ENCODE results near the gene LRRC75A. TPM values are rescaled to one million over a fixed set of nuclear protein-coding genes. Genes with fewer than 3 reads are reported as not detected.
"Not testable (repeated sequence)": the region's sequence is repeated elsewhere in the genome, so short reads cannot be mapped to it uniquely, and the experiment has no call there.

The LRRC75A gene
- total RNA-seq, 4 donors from 2014 or later = 0.26 to 6.0 (median 3.7) TPM

DNA sequence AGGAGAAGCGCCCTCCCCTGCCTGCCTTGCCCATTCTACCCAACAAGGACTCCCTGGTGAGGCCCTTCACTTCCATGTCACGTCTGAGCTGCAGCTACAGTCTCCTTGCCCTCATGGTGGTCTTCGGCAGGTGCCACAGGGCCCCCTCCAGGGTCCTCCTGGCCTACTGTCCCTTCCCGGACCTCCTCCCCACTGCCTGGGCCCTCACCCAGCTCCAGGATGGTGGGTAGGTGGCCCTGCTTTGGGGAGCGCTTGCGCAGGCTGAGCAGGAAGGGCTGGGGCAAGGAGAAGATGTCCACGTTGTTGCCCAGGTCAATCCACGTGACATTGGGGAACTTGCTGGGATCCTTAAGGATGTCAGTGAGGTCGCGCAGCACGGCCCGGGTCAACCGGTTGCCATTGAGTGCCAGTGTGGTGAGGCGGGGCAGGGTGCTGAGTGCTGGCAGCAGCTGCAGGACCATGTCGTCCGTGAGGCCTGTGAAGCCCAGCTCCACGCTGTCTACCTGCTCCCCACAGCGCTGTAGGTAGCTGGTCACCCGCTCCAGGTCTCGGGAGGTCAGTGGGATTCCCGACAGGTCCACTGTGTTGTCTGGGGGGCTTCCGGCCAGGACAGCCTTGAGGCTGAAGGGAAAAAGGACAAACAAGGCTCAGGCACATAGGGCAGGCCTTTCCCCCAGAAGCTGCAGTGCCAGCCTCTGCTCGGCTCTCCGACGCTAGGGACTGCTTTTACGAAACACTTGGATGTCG, 48.3 kb downstream of the LRRC75A start:
- H3K27ac ChIP-seq = no peak overlapping the region
- no peaks in the 10 kb centered on the region for H3K27me3 ChIP-seq
- no peaks in the 10 kb centered on the region for H3K9me3 ChIP-seq
- H3K36me3 ChIP-seq = no peaks in the 10 kb centered on the region
- H3K4me3 ChIP-seq = no peak overlapping the region
- DNase-seq = no peak
- peaks cover 7 to 12% of the 10 kb centered on the region in 2 donors for H3K4me1 ChIP-seq
- TF ChIP-seq, protein P1, sequence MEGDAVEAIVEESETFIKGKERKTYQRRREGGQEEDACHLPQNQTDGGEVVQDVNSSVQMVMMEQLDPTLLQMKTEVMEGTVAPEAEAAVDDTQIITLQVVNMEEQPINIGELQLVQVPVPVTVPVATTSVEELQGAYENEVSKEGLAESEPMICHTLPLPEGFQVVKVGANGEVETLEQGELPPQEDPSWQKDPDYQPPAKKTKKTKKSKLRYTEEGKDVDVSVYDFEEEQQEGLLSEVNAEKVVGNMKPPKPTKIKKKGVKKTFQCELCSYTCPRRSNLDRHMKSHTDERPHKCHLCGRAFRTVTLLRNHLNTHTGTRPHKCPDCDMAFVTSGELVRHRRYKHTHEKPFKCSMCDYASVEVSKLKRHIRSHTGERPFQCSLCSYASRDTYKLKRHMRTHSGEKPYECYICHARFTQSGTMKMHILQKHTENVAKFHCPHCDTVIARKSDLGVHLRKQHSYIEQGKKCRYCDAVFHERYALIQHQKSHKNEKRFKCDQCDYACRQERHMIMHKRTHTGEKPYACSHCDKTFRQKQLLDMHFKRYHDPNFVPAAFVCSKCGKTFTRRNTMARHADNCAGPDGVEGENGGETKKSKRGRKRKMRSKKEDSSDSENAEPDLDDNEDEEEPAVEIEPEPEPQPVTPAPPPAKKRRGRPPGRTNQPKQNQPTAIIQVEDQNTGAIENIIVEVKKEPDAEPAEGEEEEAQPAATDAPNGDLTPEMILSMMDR (IDR thresholded peaks at IDR 0.05) = no peak
- no peak for TF ChIP-seq POLR2A (IDR thresholded peaks at IDR 0.05)
- intact Hi-C loops (cut with DNase I; ENCODE audit: low total_unique reads) = no loop called here

DNA sequence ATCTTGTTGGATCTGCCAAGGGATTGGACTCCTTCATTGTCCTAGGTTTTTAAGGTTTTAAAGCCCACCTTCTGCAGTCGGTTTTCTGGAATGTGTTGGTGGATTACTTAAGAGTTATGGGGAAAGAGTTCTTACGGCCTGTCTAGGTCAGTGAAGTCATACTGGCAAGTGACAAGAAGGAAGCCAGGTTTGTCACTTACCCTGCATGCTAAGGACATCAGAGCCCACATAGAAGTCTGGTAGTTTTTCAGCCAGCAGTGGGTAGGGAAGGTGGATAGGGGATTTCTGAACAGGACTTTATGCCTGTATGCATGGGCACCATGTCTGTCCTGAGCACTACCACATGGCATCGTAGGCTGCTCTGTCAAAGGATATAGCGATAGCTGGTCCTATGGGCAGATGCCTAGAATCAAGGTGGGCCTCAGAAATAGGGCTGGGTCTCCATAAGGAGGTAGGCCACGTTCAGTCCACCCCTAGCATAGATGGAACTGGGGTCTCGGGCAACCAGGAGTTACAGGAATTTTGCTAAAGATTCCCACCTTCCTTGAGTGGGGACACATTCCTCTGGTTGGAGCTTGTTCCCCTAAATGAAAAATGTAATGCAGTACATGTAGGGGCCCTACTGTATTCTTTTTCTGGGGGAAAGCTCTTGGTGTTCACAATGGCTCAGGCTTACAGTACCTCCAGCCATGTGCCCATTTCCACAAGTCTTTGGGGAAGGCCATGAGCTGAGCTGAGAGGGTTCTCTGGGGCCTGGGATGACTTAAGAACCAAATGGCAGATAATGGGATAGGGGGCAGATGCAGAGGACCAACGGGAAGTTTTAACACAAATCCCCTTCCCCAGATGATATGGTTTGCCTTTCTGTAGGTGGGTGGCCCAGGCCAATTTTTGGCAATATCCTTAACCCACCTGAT, 49.1 kb downstream of the LRRC75A start:
- Histone ChIP-seq H3K36me3 (no peaks in the 10 kb centered on the region), H3K4me3 (no peak overlapping the region), H3K9me3 (no peaks in the 10 kb centered on the region), H3K27me3 (no peaks in the 10 kb centered on the region), H3K27ac (no peak overlapping the region), H3K4me1 (peaks cover 7 to 12% of the 10 kb centered on the region in 2 donors)
- no peak for DNase-seq
- TF ChIP-seq, protein P1 (IDR thresholded peaks at IDR 0.05) = no peak
- no peak for TF ChIP-seq POLR2A (IDR thresholded peaks at IDR 0.05)
- intact Hi-C loops (cut with DNase I; ENCODE audit: low total_unique reads) = no loop called here

DNA sequence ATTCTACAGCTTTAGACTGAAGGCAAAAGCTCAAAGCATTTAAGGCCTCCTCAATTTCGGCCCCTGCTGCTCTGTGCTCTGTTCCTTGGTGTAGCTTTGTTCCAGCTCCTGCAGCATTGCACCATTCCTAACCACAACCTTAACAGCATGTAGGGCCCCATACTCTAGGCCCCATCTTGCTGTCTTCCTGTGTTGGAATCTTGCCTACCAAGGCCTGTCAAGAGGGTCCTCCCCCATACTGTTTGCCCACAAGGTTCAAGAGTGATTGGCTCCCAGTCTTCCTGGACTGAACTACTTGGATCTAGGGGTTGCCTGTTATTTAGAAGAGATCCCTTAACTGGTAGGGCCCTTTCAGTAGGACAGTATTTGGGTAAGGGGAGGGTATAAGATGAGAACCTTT, 49.9 kb downstream of the LRRC75A start:
- intact Hi-C loops (cut with DNase I; ENCODE audit: low total_unique reads) = no loop called here
- Histone ChIP-seq H3K36me3 (no peaks in the 10 kb centered on the region), H3K27ac (no peak overlapping the region)

DNA sequence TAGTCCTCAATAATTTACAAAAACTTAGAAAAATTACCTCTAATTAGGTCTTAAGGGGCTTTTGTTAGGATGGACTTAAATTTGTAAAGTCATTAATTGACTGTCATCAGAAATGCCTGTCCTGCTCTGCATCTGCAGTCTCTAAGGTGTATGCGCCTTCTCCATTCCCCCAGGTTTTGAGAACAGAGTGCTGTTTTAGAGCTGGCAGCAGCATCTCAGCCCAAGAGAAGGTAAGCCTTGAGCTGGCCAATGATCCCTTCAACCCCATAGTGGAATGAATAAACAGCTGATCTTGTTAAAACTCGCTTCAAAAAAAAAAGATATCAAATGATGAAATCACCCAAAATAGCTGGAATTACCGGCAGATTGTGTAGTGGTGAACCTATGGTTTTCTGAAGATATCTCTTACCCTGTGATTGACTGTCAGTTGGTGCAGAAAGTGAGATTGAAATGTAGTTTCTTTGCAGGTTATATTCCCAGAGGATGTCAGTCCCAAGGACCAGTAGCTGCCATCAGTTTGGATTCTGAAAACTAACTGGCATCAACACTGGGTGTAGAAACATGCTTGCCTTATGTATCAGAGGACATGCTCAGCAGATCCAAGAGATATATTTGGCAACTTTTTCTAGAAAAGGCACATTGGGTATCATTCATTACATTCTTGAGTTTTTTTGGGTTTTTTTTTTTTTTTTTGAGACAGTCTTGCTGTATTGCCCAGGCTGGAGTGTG, 50.9 kb downstream of the LRRC75A start:
- Histone ChIP-seq H3K4me3 (no peak overlapping the region), H3K27me3 (no peaks in the 10 kb centered on the region), H3K4me1 (peaks cover 7 to 12% of the 10 kb centered on the region in 2 donors), H3K36me3 (no peaks in the 10 kb centered on the region), H3K9me3 (no peaks in the 10 kb centered on the region), H3K27ac (peak overlapping the region in 1 of 2 donors; percentile 82)
- no peak for DNase-seq
- TF ChIP-seq, protein P1 (IDR thresholded peaks at IDR 0.05) = no peak
- no peak for TF ChIP-seq POLR2A (IDR thresholded peaks at IDR 0.05)
- intact Hi-C loops (cut with DNase I; ENCODE audit: low total_unique reads) = no loop called here

More for the DNA sequence above, 49.9 kb downstream of the LRRC75A start:
- TF ChIP-seq POLR2A (IDR thresholded peaks at IDR 0.05) = no peak
- TF ChIP-seq, protein P1 (IDR thresholded peaks at IDR 0.05) = no peak
- Histone ChIP-seq H3K4me1 (peaks cover 7 to 12% of the 10 kb centered on the region in 2 donors), H3K27me3 (no peaks in the 10 kb centered on the region), H3K4me3 (no peak overlapping the region), H3K9me3 (no peaks in the 10 kb centered on the region)
- no peak for DNase-seq

DNA sequence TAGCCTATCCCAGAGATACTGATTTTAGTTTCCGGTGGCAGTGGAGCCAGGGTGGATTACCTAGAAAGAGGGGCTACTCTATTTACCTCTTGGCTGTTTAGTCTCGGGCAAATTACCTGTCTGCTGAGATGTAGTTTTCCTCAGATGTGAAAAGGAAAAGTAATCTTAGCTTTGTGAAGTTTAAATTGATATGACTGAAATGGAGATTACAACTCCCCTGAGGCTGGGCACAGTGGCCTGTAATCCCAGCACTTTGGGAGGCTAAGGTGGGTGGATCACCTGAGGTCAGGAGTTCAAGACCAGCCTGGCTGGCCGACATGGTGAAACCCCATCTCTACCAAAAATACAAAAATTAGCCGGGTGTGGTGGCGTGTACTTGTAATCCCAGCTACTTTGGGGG, 51.6 kb downstream of the LRRC75A start:
- Histone ChIP-seq H3K4me1 (peaks cover 7 to 12% of the 10 kb centered on the region in 2 donors), H3K4me3 (peak overlapping the region; percentile 78 to 95), H3K27ac (peak overlapping the region; percentile 76 to 82)
- H3K27me3 ChIP-seq; H3K36me3 ChIP-seq; H3K9me3 ChIP-seq; intact Hi-C loops (cut with DNase I; ENCODE audit: low total_unique reads); DNase-seq: not testable (repeated sequence)

All from uterus (tissue), 4 donors.